DMS53 (cell line): ENCODE results near the gene ACTC1.

ENCODE experiments used
- DNase-seq: peaks from one replicate; lab custom pipeline; 2025; lab: John Stamatoyannopoulos, UW

ACTC1 gene

GRCh38 chr15:34757262-34757661 is 38.1 kb downstream of the ACTC1 start:
- DNase-seq: no peak

GRCh38 chr15:34755419-34755773 is 40.0 kb downstream of the ACTC1 start:
- DNase-seq: no peak

GRCh38 chr15:34754674-34755418 is 40.5 kb downstream of the ACTC1 start, which contains the start of gene GJD2:
Gene GJD2 (minus strand): TSS chr15:34754998. CDS start chr15:34754488, 510 bp downstream.
- DNase-seq: peak; percentile 68

GRCh38 chr15:34754171-34754601 is 41.2 kb downstream of the ACTC1 start:
- peak; percentile 40 for DNase-seq

GRCh38 chr15:34753236-34753894 is 42.0 kb downstream of the ACTC1 start:
- DNase-seq: peak; percentile 23

GRCh38 chr15:34749691-34750090 is 45.7 kb downstream of the ACTC1 start:
- DNase-seq: no peak
